ENCODE data around the gene LRRC4C. TPM values are rescaled to one million over a fixed set of nuclear protein-coding genes. Genes with fewer than 3 reads are reported as not detected.

Gene LRRC4C
- polyA plus RNA-seq, 1 of the 3 experiments (the other 2 are of a cell fraction) = 0.16 TPM

- H2AFZ ChIP-seq (ENCODE audit: low read depth) = no peak overlapping the region
- H3K4me1 ChIP-seq (ENCODE audit: control insufficient read depth in 1 of 2, insufficient read depth in 2 of 2, low read depth in 1 of 2, low read length in 1 of 2) = peaks cover 4 to 39% of the 10 kb centered on the region in 2 experiments; a peak in 3 of 4 replicates
- TF ChIP-seq JUND (IDR thresholded peaks at IDR 0.05) (no peak), YY1 (IDR thresholded peaks at IDR 0.05; ENCODE audit: low read depth) (no peak), GATA2 (CRISPR knock-in tag; IDR thresholded peaks at IDR 0.05) (peak; percentile 36; the same call in 1 of the 2 replicates)
- no peaks in the 10 kb centered on the region for H3K9me2 ChIP-seq
- no peaks in the 10 kb centered on the region for H4K20me1 ChIP-seq (ENCODE audit: insufficient read depth)
- H3K4me2 ChIP-seq = no peak overlapping the region
- no peaks in the 10 kb centered on the region for H3F3A ChIP-seq (replicated peaks; ENCODE audit: insufficient read depth)
- CTCF ChIA-PET = interaction anchor here (1.0 kb wide), 1 partner anchor 12 kb away, joined by 3 read pairs; no protein-coding TSS in a partner anchor
- no peaks in the 10 kb centered on the region for H3K27me3 ChIP-seq (ENCODE audit: insufficient read depth)
- H3K9ac ChIP-seq = no peak overlapping the region
- no peaks in the 10 kb centered on the region for H3K79me2 ChIP-seq (ENCODE audit: insufficient read depth)
- POLR2A ChIA-PET = no interaction called here
- DNase-seq = no peak
- WGBS (ENCODE audit: low lambda C conversion rate) = 48% methylated on average over 5 of the region's 5 CpGs
- no peaks in the 10 kb centered on the region for H3K36me3 ChIP-seq (replicated peaks in 1 of 2; ENCODE audit: control insufficient read depth in 1 of 2, insufficient read depth in 2 of 2, low read length in 1 of 2)
- no peaks in the 10 kb centered on the region for H3K9me3 ChIP-seq
- H3K4me3 ChIP-seq (ENCODE audit: low read depth in 2 of 2, low read length in 1 of 2) = no peak overlapping the region
- H3K27ac ChIP-seq (ENCODE audit: low read depth in 2 of 2, low read length in 1 of 2) = no peak overlapping the region
Measured at GRCh38 chr11:40287916-40288803, 1171.3 kb downstream of the LRRC4C start.

GRCh38 chr11:40286137-40286536 lies 1173.3 kb downstream of the LRRC4C start:
- Histone ChIP-seq H3K4me3 (ENCODE audit: low read depth in 2 of 2, low read length in 1 of 2) (no peak overlapping the region), H3K36me3 (replicated peaks in 1 of 2; ENCODE audit: control insufficient read depth in 1 of 2, insufficient read depth in 2 of 2, low read length in 1 of 2) (no peaks in the 10 kb centered on the region), H3K9me3 (no peaks in the 10 kb centered on the region), H3K9ac (no peak overlapping the region), H3K79me2 (ENCODE audit: insufficient read depth) (no peaks in the 10 kb centered on the region), H3K9me2 (no peaks in the 10 kb centered on the region), H3K27ac (ENCODE audit: low read depth in 2 of 2, low read length in 1 of 2) (no peak overlapping the region), H4K20me1 (ENCODE audit: insufficient read depth) (no peaks in the 10 kb centered on the region), H3F3A (replicated peaks; ENCODE audit: insufficient read depth) (no peaks in the 10 kb centered on the region), H2AFZ (ENCODE audit: low read depth) (no peak overlapping the region), H3K4me1 (ENCODE audit: control insufficient read depth in 1 of 2, insufficient read depth in 2 of 2, low read depth in 1 of 2, low read length in 1 of 2) (peaks cover under 1 to 44% of the 10 kb centered on the region in 2 experiments; a peak in 3 of 4 replicates), H3K4me2 (no peak overlapping the region), H3K27me3 (ENCODE audit: insufficient read depth) (no peaks in the 10 kb centered on the region)
- no peak for DNase-seq
- POLR2A ChIA-PET = no interaction called here
- TF ChIP-seq TAF1 (IDR thresholded peaks at IDR 0.05; ENCODE audit: borderline replicate concordance, low read depth, low read length) (no peak), SMC3 (IDR thresholded peaks at IDR 0.05; ENCODE audit: low read depth, low read length) (no peak), REST (IDR thresholded peaks at IDR 0.05; ENCODE audit: low read depth, low read length) (no peak), MAX (IDR thresholded peaks at IDR 0.05; ENCODE audit: low read depth) (no peak), CHD2 (IDR thresholded peaks at IDR 0.05; ENCODE audit: low read length, partially characterized antibody) (no peak), FOXM1 (IDR thresholded peaks at IDR 0.05; ENCODE audit: low read depth) (no peak), SIN3A (IDR thresholded peaks at IDR 0.05; ENCODE audit: borderline replicate concordance, low read depth, low read length) (no peak), MXI1 (IDR thresholded peaks at IDR 0.05; ENCODE audit: low read depth, low read length) (no peak), TEAD4 (IDR thresholded peaks at IDR 0.05; ENCODE audit: borderline replicate concordance, insufficient read depth) (no peak), IRF3 (IDR thresholded peaks at IDR 0.05; ENCODE audit: low read depth, low read length) (no peak), RCOR1 (IDR thresholded peaks at IDR 0.05; ENCODE audit: low read length) (no peak), EZH2phosphoT487 (IDR thresholded peaks at IDR 0.05; ENCODE audit: borderline replicate concordance, low read depth) (no peak), FOSL2 (IDR thresholded peaks at IDR 0.05; ENCODE audit: borderline replicate concordance, low read depth) (no peak)
- WGBS (ENCODE audit: low lambda C conversion rate) = 62% methylated on average over 2 of the region's 2 CpGs
- CTCF ChIA-PET = no interaction called here

All from SK-N-SH (cell line).